H9 (cell line): Measurements from ENCODE around the gene CD3D. TPM values are rescaled to one million over a fixed set of nuclear protein-coding genes. Genes with fewer than 3 reads are reported as not detected.

Source experiments
- DNase-seq: peaks from one replicate; pipeline ENCODE4 v3.0.0-alpha.2; 2017
- H2AFZ ChIP-seq: one replicate; pipeline ENCODE4 v1.6.1; 2013; ENCODE audit warnings: mild to moderate bottlenecking, low read length, control low read depth, moderate library complexity
- H2AK5ac ChIP-seq: 2 replicates; pipeline ENCODE4 v1.6.1; 2013; ENCODE audit warnings: low read length, control low read depth, mixed read lengths; ENCODE audit not compliant: insufficient read length
- H2BK120ac ChIP-seq: one replicate; pipeline ENCODE4 v1.6.1; 2013; ENCODE audit warnings: low read depth, mild to moderate bottlenecking, low read length, control low read depth, inconsistent platforms; ENCODE audit not compliant: poor library complexity, severe bottlenecking
- H2BK12ac ChIP-seq: 2 replicates; pipeline ENCODE4 v1.6.1; 2013; ENCODE audit warnings: low read length, control low read depth, mixed read lengths, low read depth; ENCODE audit not compliant: insufficient read length
- H2BK15ac ChIP-seq: 2 replicates; pipeline ENCODE4 v1.6.1; 2013; ENCODE audit warnings: low read depth, low read length, control low read depth
- H2BK20ac ChIP-seq: one replicate; pipeline ENCODE4 v1.6.1; 2013; ENCODE audit warnings: low read depth, mild to moderate bottlenecking, low read length, control low read depth, inconsistent platforms; ENCODE audit not compliant: poor library complexity, severe bottlenecking
- H2BK5ac ChIP-seq: 2 replicates; pipeline ENCODE4 v1.6.1; 2013; ENCODE audit warnings: low read length, control low read depth, mixed read lengths; ENCODE audit not compliant: insufficient read length
- H3K14ac ChIP-seq: 2 replicates; pipeline ENCODE4 v1.6.1; 2013; ENCODE audit warnings: low read length, control low read depth; ENCODE audit not compliant: insufficient read depth
- H3K18ac ChIP-seq: 2 replicates; pipeline ENCODE4 v1.6.1; 2013; ENCODE audit warnings: low read depth, mild to moderate bottlenecking, mixed read lengths, low read length, control low read depth; ENCODE audit not compliant: insufficient read length
- H3K23ac ChIP-seq: 2 replicates; pipeline ENCODE4 v1.6.1; 2013; ENCODE audit warnings: low read length, control low read depth, mixed read lengths, low read depth; ENCODE audit not compliant: insufficient read length
- H3K23me2 ChIP-seq: 2 replicates; pipeline ENCODE4 v1.6.1; 2013; ENCODE audit warnings: low read depth, mild to moderate bottlenecking, mixed read lengths, low read length, control low read depth; ENCODE audit not compliant: insufficient read length, poor library complexity, severe bottlenecking
- H3K27ac ChIP-seq: 2 replicates; pipeline ENCODE4 v1.5.1; 2013; ENCODE audit warnings: low read length, control low read depth, mixed read lengths, low read depth; ENCODE audit not compliant: insufficient read length
- H3K27me3 ChIP-seq: 2 replicates; pipeline ENCODE4 v1.6.1; 2013; ENCODE audit warnings: low read length, control low read depth, inconsistent platforms; ENCODE audit not compliant: insufficient read depth
- H3K4ac ChIP-seq: 2 replicates; pipeline ENCODE4 v1.6.1; 2013; ENCODE audit warnings: low read depth, mild to moderate bottlenecking, control low read depth, inconsistent platforms, low read length, moderate library complexity
- H3K4me1 ChIP-seq: 2 replicates; pipeline ENCODE4 v1.6.1; 2013; ENCODE audit warnings: low read length, control low read depth, inconsistent platforms; ENCODE audit not compliant: insufficient read depth
- H3K4me2 ChIP-seq: 2 replicates; pipeline ENCODE4 v1.6.1; 2013; ENCODE audit warnings: low read length, control low read depth, mixed read lengths; ENCODE audit not compliant: insufficient read length, insufficient read depth
- H3K56ac ChIP-seq: 2 replicates; pipeline ENCODE4 v1.6.1; 2013; ENCODE audit warnings: low read depth, mild to moderate bottlenecking, mixed read lengths, low read length, control low read depth; ENCODE audit not compliant: insufficient read length
- H3K79me1 ChIP-seq: 2 replicates; pipeline ENCODE4 v1.6.1; 2013; ENCODE audit warnings: low read depth, mild to moderate bottlenecking, moderate library complexity, low read length, control low read depth, inconsistent platforms; ENCODE audit not compliant: insufficient read depth, poor library complexity, severe bottlenecking
- H3K79me2 ChIP-seq: 2 replicates; pipeline ENCODE4 v1.6.1; 2013; ENCODE audit warnings: low read length, control low read depth, inconsistent platforms; ENCODE audit not compliant: insufficient read depth
- H3K9ac ChIP-seq: 2 replicates; pipeline ENCODE4 v1.6.1; 2013; ENCODE audit warnings: low read length, control low read depth, mixed read lengths; ENCODE audit not compliant: insufficient read length; ENCODE audit errors: extremely low read depth
- H3K9me3 ChIP-seq: one replicate; pipeline ENCODE4 v1.6.1; 2013; ENCODE audit warnings: low read depth, low read length, inconsistent platforms; ENCODE audit not compliant: control insufficient read depth
- H3T11ph ChIP-seq: one replicate; pipeline ENCODE4 v1.6.1; 2013; ENCODE audit warnings: mild to moderate bottlenecking, low read length, control low read depth, inconsistent platforms
- H4K20me1 ChIP-seq: one replicate; pipeline ENCODE4 v1.6.1; 2013; ENCODE audit not compliant: control insufficient read depth, insufficient read length, insufficient read depth
- H4K5ac ChIP-seq: 2 replicates; pipeline ENCODE4 v1.6.1; 2013; ENCODE audit warnings: low read depth, mild to moderate bottlenecking, mixed read lengths, low read length, control low read depth; ENCODE audit not compliant: insufficient read length
- H4K8ac ChIP-seq: replicated peaks from 2 replicates; pipeline ENCODE4 v1.6.1; 2013; ENCODE audit warnings: low read length, control low read depth, mixed read lengths, low read depth; ENCODE audit not compliant: insufficient read length
- H4K91ac ChIP-seq: 2 replicates; pipeline ENCODE4 v1.6.1; 2013; ENCODE audit warnings: low read depth, mild to moderate bottlenecking, moderate library complexity, mixed read lengths, low read length, control low read depth; ENCODE audit not compliant: insufficient read length
- H3K27ac Mint-ChIP-seq, 3 experiments: 2 replicates in 2 of 3; 3 replicates in 1 of 3; pipeline ENCODE4 v1.8.0; 2020 to 2021; ENCODE audit warnings: mixed read lengths in 3 of 3, mild to moderate bottlenecking in 1 of 3, moderate library complexity in 1 of 3
- H3K27me3 Mint-ChIP-seq: 2 replicates; pipeline ENCODE4 v1.8.0; 2021; ENCODE audit warnings: low read depth, mild to moderate bottlenecking, moderate library complexity, mixed read lengths
- H3K36me3 Mint-ChIP-seq, 3 experiments: 2 replicates in 2 of 3; 3 replicates in 1 of 3; pipeline ENCODE4 v1.8.0; 2020 to 2021; ENCODE audit warnings: low read depth in 3 of 3, mixed read lengths in 3 of 3; ENCODE audit not compliant: insufficient read depth in 1 of 3
- H3K4me1 Mint-ChIP-seq, 2 experiments: 2 replicates each; pipeline ENCODE4 v1.8.0; 2020; ENCODE audit warnings: mixed read lengths in 2 of 2
- H3K4me3 Mint-ChIP-seq, 2 experiments: 2 replicates in 1 of 2; 3 replicates in 1 of 2; pipeline ENCODE4 v1.8.0; 2020 to 2021; ENCODE audit warnings: mild to moderate bottlenecking in 2 of 2, mixed read lengths in 2 of 2, moderate library complexity in 1 of 2
- H3K9me3 Mint-ChIP-seq, 2 experiments: 2 replicates in 1 of 2; 3 replicates in 1 of 2; pipeline ENCODE4 v1.8.0; 2020; ENCODE audit warnings: mild to moderate bottlenecking in 2 of 2, mixed read lengths in 2 of 2, moderate library complexity in 1 of 2
- CTCF ChIP-seq: fragments of 200-600 bp; sonication (generic); conservative IDR thresholded peaks from 3 replicates; pipeline ENCODE4 v1.8.0; 2021; ENCODE audit warnings: antibody characterized with exemption, mild to moderate bottlenecking
- WGBS: extraction: QIAGEN DNeasy Blood & Tissue Kit; methylation state at CpG from one replicate; pipeline ENCODE4 v1.1.7; 2013; ENCODE audit warnings: missing lambda C conversion rate, low lambda C conversion rate, mixed read lengths; ENCODE audit not compliant: insufficient read length; ENCODE audit errors: extremely low coverage; 5-methylcytosine and 5-hydroxymethylcytosine counted together
- total RNA-seq: library from RNA; stranded (reverse); gene quantifications from 2 replicates; pipeline ENCODE4 v1.2.1, GENCODE V29; 2021

The CD3D gene
- total RNA-seq, 1 experiment from 2014 or later: not detected

GRCh38 chr11:118295815-118296454 lies 46.6 kb downstream of the CD3D start:
- Mint-ChIP-seq H3K4me3 (no peak overlapping the region), H3K36me3 (no peaks in the 10 kb centered on the region), H3K9me3 (no peaks in the 10 kb centered on the region), H3K27me3 (peaks cover 22% of the 10 kb centered on the region), H3K27ac (peak overlapping the region in 1 of 3 experiments; percentile 34; a peak in 1 of 7 replicates), H3K4me1 (peaks cover 4% of the 10 kb centered on the region in 2 experiments; a peak in 3 of 4 replicates)
- H2AK5ac ChIP-seq: no peak overlapping the region
- no peak overlapping the region for H3K4ac ChIP-seq
- H3K4me1 ChIP-seq: no peaks in the 10 kb centered on the region
- H3T11ph ChIP-seq: no peak overlapping the region
- no peaks in the 10 kb centered on the region for H3K79me2 ChIP-seq
- no peak overlapping the region for H2BK120ac ChIP-seq
- no peak overlapping the region for H3K27ac ChIP-seq
- no peak overlapping the region for H4K91ac ChIP-seq
- no peak overlapping the region for H4K5ac ChIP-seq
- no peaks in the 10 kb centered on the region for H3K23me2 ChIP-seq
- H2BK5ac ChIP-seq: no peak overlapping the region
- no peak overlapping the region for H2BK20ac ChIP-seq
- no peak overlapping the region for H3K14ac ChIP-seq
- H3K4me2 ChIP-seq: no peak overlapping the region
- peak; percentile 72 for TF ChIP-seq CTCF
- no peaks in the 10 kb centered on the region for H4K20me1 ChIP-seq
- no CpG with 5 or more reads among the region's 3 CpGs for WGBS
- H3K23ac ChIP-seq: no peak overlapping the region
- H2AFZ ChIP-seq: peak overlapping the region; percentile 65
- no peak overlapping the region for H3K18ac ChIP-seq
- H3K9ac ChIP-seq: no peak overlapping the region
- H3K79me1 ChIP-seq: no peaks in the 10 kb centered on the region
- no peak for DNase-seq
- H2BK15ac ChIP-seq: no peak overlapping the region
- H2BK12ac ChIP-seq: no peak overlapping the region
- H3K27me3 ChIP-seq: no peaks in the 10 kb centered on the region
- no peak overlapping the region for H3K56ac ChIP-seq
- no peak overlapping the region for H4K8ac ChIP-seq
- H3K9me3 ChIP-seq: no peaks in the 10 kb centered on the region
